ENCODE results near the gene LVRN.

LVRN gene

GRCh38 chr5:116013936-116014335, 51.7 kb downstream of the LVRN start:
- no peak overlapping the region for H3K4me3 ChIP-seq (ENCODE audit: low read length)
- no peak for TF ChIP-seq ZNF274 (IDR thresholded peaks at IDR 0.05; ENCODE audit: low read depth, low read length)

GRCh38 chr5:116023619-116024018, 61.3 kb downstream of the LVRN start:
- H3K4me3 ChIP-seq (ENCODE audit: low read length): no peak overlapping the region
- TF ChIP-seq ZNF274 (IDR thresholded peaks at IDR 0.05; ENCODE audit: low read depth, low read length): no peak

- H3K4me3 ChIP-seq (ENCODE audit: low read length): no peak overlapping the region
Measured at GRCh38 chr5:116025866-116026265, 63.6 kb downstream of the LVRN start.

GRCh38 chr5:116032094-116032517, 69.8 kb downstream of the LVRN start, which contains the start of gene ARL14EPL:
Gene ARL14EPL (plus strand): TSS chr5:116032472. CDS start chr5:116051466, 18,994 bp downstream.
- no peak for TF ChIP-seq ZNF274 (IDR thresholded peaks at IDR 0.05; ENCODE audit: low read depth, low read length)
- H3K4me3 ChIP-seq (ENCODE audit: low read length): no peak within 1 kb of the TSS

More at GRCh38 chr5:116025866-116026265, 63.6 kb downstream of the LVRN start:
- TF ChIP-seq ZNF274 (IDR thresholded peaks at IDR 0.05; ENCODE audit: low read depth, low read length): no peak

GRCh38 chr5:116032991-116033390, 70.7 kb downstream of the LVRN start:
- no peak for TF ChIP-seq ZNF274 (IDR thresholded peaks at IDR 0.05; ENCODE audit: low read depth, low read length)
- H3K4me3 ChIP-seq (ENCODE audit: low read length): no peak overlapping the region

GRCh38 chr5:116035123-116035522, 72.8 kb downstream of the LVRN start:
- no peak overlapping the region for H3K4me3 ChIP-seq (ENCODE audit: low read length)

GRCh38 chr5:116037236-116037822, 75.1 kb downstream of the LVRN start:
- H3K4me3 ChIP-seq (ENCODE audit: low read length): no peak overlapping the region
- no peak for TF ChIP-seq ZNF274 (IDR thresholded peaks at IDR 0.05; ENCODE audit: low read depth, low read length)

More at GRCh38 chr5:116035123-116035522, 72.8 kb downstream of the LVRN start:
- TF ChIP-seq ZNF274 (IDR thresholded peaks at IDR 0.05; ENCODE audit: low read depth, low read length): no peak

- no peak overlapping the region for H3K4me3 ChIP-seq (ENCODE audit: low read length)
- TF ChIP-seq ZNF274 (IDR thresholded peaks at IDR 0.05; ENCODE audit: low read depth, low read length): no peak
Measured at GRCh38 chr5:116038817-116039216, 76.5 kb downstream of the LVRN start.

- H3K4me3 ChIP-seq (ENCODE audit: low read length): no peak overlapping the region
- TF ChIP-seq ZNF274 (IDR thresholded peaks at IDR 0.05; ENCODE audit: low read depth, low read length): no peak
Measured at GRCh38 chr5:116042375-116042774, 80.1 kb downstream of the LVRN start.

- no peak overlapping the region for H3K4me3 ChIP-seq (ENCODE audit: low read length)
- no peak for TF ChIP-seq ZNF274 (IDR thresholded peaks at IDR 0.05; ENCODE audit: low read depth, low read length)
Measured at GRCh38 chr5:116044073-116044472, 81.8 kb downstream of the LVRN start.

GRCh38 chr5:116045821-116046220, 83.5 kb downstream of the LVRN start:
- TF ChIP-seq ZNF274 (IDR thresholded peaks at IDR 0.05; ENCODE audit: low read depth, low read length): no peak
- H3K4me3 ChIP-seq (ENCODE audit: low read length): no peak overlapping the region

GRCh38 chr5:116046261-116046660, 84.0 kb downstream of the LVRN start:
- TF ChIP-seq ZNF274 (IDR thresholded peaks at IDR 0.05; ENCODE audit: low read depth, low read length): no peak
- no peak overlapping the region for H3K4me3 ChIP-seq (ENCODE audit: low read length)

GRCh38 chr5:116046823-116047222, 84.5 kb downstream of the LVRN start:
- no peak overlapping the region for H3K4me3 ChIP-seq (ENCODE audit: low read length)
- TF ChIP-seq ZNF274 (IDR thresholded peaks at IDR 0.05; ENCODE audit: low read depth, low read length): no peak

GRCh38 chr5:116058346-116058936, 96.2 kb downstream of the LVRN start:
- TF ChIP-seq ZNF274 (IDR thresholded peaks at IDR 0.05; ENCODE audit: low read depth, low read length): no peak
- no peak overlapping the region for H3K4me3 ChIP-seq (ENCODE audit: low read length)

GRCh38 chr5:116062352-116062751, 100.1 kb downstream of the LVRN start:
- H3K4me3 ChIP-seq (ENCODE audit: low read length): no peak overlapping the region
- TF ChIP-seq ZNF274 (IDR thresholded peaks at IDR 0.05; ENCODE audit: low read depth, low read length): no peak
